Kidney (tissue), 14 donors: ENCODE data around the gene XPR1. TPM values are rescaled to one million over a fixed set of nuclear protein-coding genes. Genes with fewer than 3 reads are reported as not detected.

ENCODE experiments used
- DNase-seq, 5 donors: peaks; one replicate each; pipeline ENCODE4 v3.0.0-alpha.2; 2013 to 2020
- FAIRE-seq: peaks from 2 replicates; lab custom pipeline; 2012; peaks lifted over from hg19 to GRCh38; lab: Jason Lieb, UNC
- H3K27ac ChIP-seq, 2 donors: one replicate each; pipeline ENCODE4 v1.7.0; 2013; ENCODE audit warnings: low read depth in 2 of 2, low read length in 2 of 2, inconsistent platforms in 1 of 2
- H3K27me3 ChIP-seq: one replicate; pipeline ENCODE4 v1.7.1; 2013; ENCODE audit warnings: low read length, inconsistent platforms; ENCODE audit not compliant: control insufficient read depth, insufficient read depth
- H3K36me3 ChIP-seq, 3 donors: one replicate each; pipeline versions ENCODE4 v1.7.0 to v1.7.1; 2013; ENCODE audit warnings: low read length in 3 of 3, control low read depth in 1 of 3, inconsistent platforms in 1 of 3; ENCODE audit not compliant: insufficient read depth in 3 of 3, control insufficient read depth in 2 of 3
- H3K4me1 ChIP-seq, 3 donors: one replicate each; pipeline versions ENCODE4 v1.7.0 to v1.7.1; 2013; ENCODE audit warnings: low read length in 3 of 3, inconsistent platforms in 1 of 3, low read depth in 1 of 3; ENCODE audit not compliant: control insufficient read depth in 2 of 3, insufficient read depth in 2 of 3
- H3K4me3 ChIP-seq, 3 donors: one replicate each; pipeline versions ENCODE4 v1.7.0 to v1.8.1; 2013; ENCODE audit warnings: low read length in 3 of 3, control low read depth in 1 of 3, inconsistent platforms in 1 of 3
- H3K9ac ChIP-seq, 3 donors: one replicate each; pipeline versions ENCODE4 v1.7.0 to v1.7.1; 2013; ENCODE audit warnings: low read length in 3 of 3, control low read depth in 1 of 3, inconsistent platforms in 1 of 3
- H3K9me3 ChIP-seq, 3 donors: one replicate each; pipeline versions ENCODE4 v1.7.0 to v1.7.1; 2013; ENCODE audit warnings: low read length in 3 of 3, control low read depth in 1 of 3, inconsistent platforms in 1 of 3; ENCODE audit not compliant: control insufficient read depth in 2 of 3, insufficient read depth in 1 of 3
- CTCF ChIP-seq: IDR thresholded peaks from 3 replicates; pipeline ENCODE4 v1.5.1; 2012; ENCODE audit warnings: mild to moderate bottlenecking, moderate library complexity, borderline replicate concordance; ENCODE audit not compliant: insufficient read depth; ENCODE audit errors: extremely low read depth
- intact Hi-C: fragments of 100-400 bp; cut with DNase I; formaldehyde crosslinking; loops from one replicate; pipeline ENCODE4 v1.11.1; 2022
- polyA plus RNA-seq: library from polyadenylated mRNA; stranded (reverse); fragments of 350-450 nt; fragmentation: Illumina TruSeq; extraction: RNeasy Lipid Tissue Mini Kit (QIAGEN cat#74804); gene quantifications from one replicate; pipeline ENCODE4 v1.2.3, GENCODE V29; 2014; ENCODE audit warnings: low read depth, low replicate concordance; ENCODE audit not compliant: insufficient read depth
- total RNA-seq: library from RNA; stranded (reverse); fragmentation: NEBNext Ultra II Directional; extraction: Animal tissue kit (Norgen Biotek cat#: 25700); gene quantifications from one replicate; pipeline ENCODE4 v1.2.1, GENCODE V29; 2021
- donor health status: control.
- donor health status: control.
- donor health status: control.
- donor health status: control.
- donor health status: control.
- donor health status: DM: yes; HTN: yes; CAD: no.
- donor health status: Normal renal cell carcinoma (clear cell type).

The XPR1 gene
- total and polyA plus RNA-seq, 2 donors from 2014 or later, result 10.9 to 33.5 TPM

GRCh38 chr1:180931529-180931928 is 299.7 kb downstream of the XPR1 start:
- Histone ChIP-seq H3K27me3 (no peaks in the 10 kb centered on the region), H3K36me3 (peaks cover 0 to 2% (median 0%) of the 10 kb centered on the region in 3 donors), H3K4me3 (no peak overlapping the region), H3K4me1 (peaks cover 0 to 13% (median 11%) of the 10 kb centered on the region in 3 donors), H3K9me3 (no peaks in the 10 kb centered on the region), H3K27ac (no peak overlapping the region), H3K9ac (no peak overlapping the region)
- TF ChIP-seq CTCF, result no peak
- FAIRE-seq, result no peak
- DNase-seq, result no peak
- intact Hi-C loops, result no loop called here

- H3K4me1 ChIP-seq, result peaks cover 0 to 5% (median 3%) of the 10 kb centered on the region in 3 donors
- H3K27ac ChIP-seq, result no peak overlapping the region
- no peaks in the 10 kb centered on the region for H3K27me3 ChIP-seq
- DNase-seq (no peak), FAIRE-seq (no peak)
- intact Hi-C loops, result no loop called here
- TF ChIP-seq CTCF, result no peak
- no peak overlapping the region for H3K9ac ChIP-seq
- no peaks in the 10 kb centered on the region for H3K9me3 ChIP-seq
- no peak overlapping the region for H3K4me3 ChIP-seq
- peaks cover 0 to 2% (median 0%) of the 10 kb centered on the region in 3 donors for H3K36me3 ChIP-seq
These were observed 300.6 kb downstream of the XPR1 start for GRCh38 chr1:180932378-180932777.

GRCh38 chr1:180933141-180933540 is 301.3 kb downstream of the XPR1 start:
- intact Hi-C loops, result no loop called here

More at GRCh38 chr1:180933141-180933540, 301.3 kb downstream of the XPR1 start:
- DNase-seq (no peak), FAIRE-seq (no peak)
- TF ChIP-seq CTCF, result no peak
- Histone ChIP-seq H3K27me3 (no peaks in the 10 kb centered on the region), H3K4me3 (no peak overlapping the region), H3K9me3 (no peaks in the 10 kb centered on the region), H3K4me1 (peaks cover 0 to 5% (median 0%) of the 10 kb centered on the region in 3 donors), H3K36me3 (peaks cover 0 to 2% (median 0%) of the 10 kb centered on the region in 3 donors), H3K27ac (no peak overlapping the region), H3K9ac (no peak overlapping the region)
